Hepatic stellate cell (primary cell): ENCODE results near the gene SLC25A10.

Source experiments
- DNase-seq: peaks from one replicate; pipeline ENCODE4 v3.0.0; 2011; ENCODE audit warnings: low spot score

SLC25A10 gene

DNA sequence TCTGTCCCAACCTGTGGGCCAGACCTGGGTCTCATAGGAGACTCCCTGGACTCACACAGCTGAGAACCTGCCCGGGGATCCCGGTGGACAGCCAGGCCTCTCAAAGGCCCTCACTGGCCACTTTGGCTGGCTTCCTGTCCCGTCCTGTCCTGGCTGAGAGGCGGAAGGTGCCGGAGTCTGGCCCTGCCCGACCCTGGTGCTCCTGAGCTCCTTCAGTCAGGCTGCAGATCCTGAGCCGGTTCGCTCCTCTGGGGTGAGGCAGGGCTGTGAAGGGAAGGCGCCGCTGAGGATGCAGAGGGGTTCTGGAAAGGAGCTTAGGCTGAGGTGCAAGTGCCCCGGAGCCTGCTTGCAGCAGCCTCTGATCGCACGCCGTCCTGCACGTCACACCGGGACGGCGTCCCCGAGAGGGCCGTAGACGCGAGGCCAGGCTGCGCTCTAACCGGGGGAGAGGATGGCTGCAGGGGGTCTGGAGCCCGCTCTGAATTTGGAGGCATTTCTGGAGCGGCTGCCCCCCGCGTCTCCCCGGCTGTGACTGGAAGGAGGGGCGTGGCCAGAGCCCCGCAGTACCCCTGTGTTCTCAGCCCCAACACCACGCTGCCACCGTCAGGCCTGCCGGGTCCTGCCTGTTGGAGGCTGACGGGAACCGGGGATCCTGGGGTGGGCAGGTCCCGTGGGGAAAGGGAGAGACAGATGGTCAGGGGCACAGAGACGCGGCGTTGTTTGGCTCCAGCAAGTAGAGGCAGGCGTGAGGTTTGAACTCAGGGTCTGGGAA is 24.1 kb upstream of the SLC25A10 start:
- no peak for DNase-seq

- no peak for DNase-seq
These were observed 23.5 kb upstream of the SLC25A10 start for GRCh38 chr17:81688616-81689015.

- DNase-seq, result no peak
These were observed 22.0 kb upstream of the SLC25A10 start for GRCh38 chr17:81690066-81690465.

GRCh38 chr17:81690549-81690948 is 21.5 kb upstream of the SLC25A10 start:
- no peak for DNase-seq

GRCh38 chr17:81691196-81691595 is 20.9 kb upstream of the SLC25A10 start:
- DNase-seq, result no peak

- no peak for DNase-seq
These were observed 20.5 kb upstream of the SLC25A10 start for GRCh38 chr17:81691608-81692007.

DNA sequence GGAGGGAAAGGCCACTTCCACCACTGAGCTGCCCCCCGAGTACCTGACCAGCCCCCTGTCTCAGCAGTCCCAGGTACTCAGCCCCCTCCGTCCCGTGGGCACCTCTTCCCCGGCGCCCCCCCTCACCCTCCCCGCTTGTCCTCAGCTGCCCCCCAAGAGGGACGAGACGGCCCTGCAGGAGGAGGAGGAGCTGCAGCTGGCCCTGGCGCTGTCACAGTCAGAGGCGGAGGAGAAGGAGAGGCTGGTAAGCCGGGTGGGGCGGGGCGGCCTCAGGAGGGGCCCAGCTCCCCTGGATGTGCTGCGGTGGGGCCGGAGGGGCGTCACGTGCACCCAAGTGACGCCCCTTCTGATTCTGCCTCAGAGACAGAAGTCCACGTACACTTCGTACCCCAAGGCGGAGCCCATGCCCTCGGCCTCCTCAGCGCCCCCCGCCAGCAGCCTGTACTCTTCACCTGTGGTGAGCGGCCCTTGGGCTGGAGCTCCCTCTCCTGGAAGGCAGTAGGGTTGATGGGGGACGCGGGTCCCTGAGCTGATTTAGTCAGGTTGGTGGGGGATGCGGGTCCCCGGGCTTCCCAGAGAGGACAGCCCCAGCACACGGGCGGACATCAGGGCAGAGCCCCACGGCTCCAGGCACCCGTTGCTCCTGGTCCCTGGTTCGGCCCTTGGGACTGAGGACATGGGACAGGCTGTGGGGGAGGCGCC is 18.4 kb upstream of the SLC25A10 start:
- no peak for DNase-seq

DNA sequence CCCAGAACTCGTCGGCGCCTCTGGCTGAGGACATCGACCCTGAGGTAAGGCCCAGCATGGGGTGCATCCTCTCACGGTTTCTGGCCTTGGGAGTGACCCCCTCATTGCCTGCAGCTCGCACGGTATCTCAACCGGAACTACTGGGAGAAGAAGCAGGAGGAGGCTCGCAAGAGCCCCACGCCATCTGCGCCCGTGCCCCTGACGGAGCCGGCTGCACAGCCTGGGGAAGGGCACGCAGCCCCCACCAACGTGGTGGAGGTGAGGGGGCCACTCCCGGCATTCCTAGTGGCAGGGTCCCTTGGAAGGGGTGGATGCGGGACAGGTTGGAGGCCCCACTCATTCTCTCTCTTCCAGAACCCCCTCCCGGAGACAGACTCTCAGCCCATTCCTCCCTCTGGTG is 17.3 kb upstream of the SLC25A10 start:
- no peak for DNase-seq

DNA sequence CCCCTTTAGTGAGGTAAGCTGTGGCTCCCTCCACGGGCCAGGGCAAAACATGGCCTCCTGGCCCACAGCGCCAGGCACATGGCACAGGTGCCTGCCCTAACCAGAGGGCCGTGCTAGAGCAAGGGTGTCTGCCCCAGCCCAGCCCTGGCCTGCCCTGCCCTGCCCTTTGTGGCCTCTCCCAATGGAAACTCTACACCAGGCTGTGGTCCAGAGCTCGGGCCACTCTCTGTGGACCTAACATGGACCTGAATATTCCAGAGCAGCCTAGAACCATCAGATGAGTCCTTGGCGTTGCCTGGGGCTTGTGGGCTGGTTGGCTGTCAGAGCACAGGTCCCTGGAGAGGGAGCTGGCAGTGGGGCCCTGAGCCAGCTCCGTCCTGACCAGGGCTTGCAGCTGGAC is 16.9 kb upstream of the SLC25A10 start:
- no peak for DNase-seq

DNA sequence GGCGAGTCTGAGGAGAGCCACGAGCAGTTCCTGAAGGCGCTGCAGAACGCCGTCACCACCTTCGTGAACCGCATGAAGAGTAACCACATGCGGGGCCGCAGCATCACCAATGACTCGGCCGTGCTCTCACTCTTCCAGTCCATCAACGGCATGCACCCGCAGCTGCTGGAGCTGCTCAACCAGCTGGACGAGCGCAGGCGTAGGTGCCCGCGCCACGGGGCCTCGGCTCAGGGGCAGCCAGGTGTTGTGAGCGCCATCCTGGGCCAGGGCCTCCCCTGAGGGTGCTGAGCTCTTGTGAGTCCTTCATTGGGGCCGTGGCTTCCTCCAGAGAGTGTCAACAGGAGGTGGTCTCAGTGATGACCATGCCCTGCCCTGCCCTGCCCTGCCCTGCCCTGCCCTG is 16.3 kb upstream of the SLC25A10 start:
- DNase-seq, result no peak

DNA sequence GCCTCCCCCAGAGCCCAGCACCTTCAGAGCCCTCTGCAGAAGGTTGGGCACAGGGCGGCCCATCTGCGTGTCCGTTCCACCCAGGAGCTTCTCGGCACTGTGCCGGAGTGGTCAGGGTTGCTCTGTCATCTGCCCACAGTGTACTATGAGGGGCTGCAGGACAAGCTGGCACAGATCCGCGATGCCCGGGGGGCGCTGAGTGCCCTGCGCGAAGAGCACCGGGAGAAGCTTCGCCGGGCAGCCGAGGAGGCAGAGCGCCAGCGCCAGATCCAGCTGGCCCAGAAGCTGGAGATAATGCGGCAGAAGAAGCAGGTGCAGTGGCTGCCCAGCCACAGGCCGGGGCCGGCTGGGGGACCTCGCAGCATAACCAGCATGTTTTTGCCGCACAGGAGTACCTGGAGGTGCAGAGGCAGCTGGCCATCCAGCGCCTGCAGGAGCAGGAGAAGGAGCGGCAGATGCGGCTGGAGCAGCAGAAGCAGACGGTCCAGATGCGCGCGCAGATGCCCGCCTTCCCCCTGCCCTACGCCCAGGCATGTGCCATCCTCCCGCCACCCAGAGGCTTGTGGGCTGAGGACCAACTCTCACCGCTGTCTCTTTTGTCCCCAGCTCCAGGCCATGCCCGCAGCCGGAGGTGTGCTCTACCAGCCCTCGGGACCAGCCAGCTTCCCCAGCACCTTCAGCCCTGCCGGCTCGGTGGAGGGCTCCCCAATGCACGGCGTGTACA is 15.7 kb upstream of the SLC25A10 start:
- no peak for DNase-seq

DNA sequence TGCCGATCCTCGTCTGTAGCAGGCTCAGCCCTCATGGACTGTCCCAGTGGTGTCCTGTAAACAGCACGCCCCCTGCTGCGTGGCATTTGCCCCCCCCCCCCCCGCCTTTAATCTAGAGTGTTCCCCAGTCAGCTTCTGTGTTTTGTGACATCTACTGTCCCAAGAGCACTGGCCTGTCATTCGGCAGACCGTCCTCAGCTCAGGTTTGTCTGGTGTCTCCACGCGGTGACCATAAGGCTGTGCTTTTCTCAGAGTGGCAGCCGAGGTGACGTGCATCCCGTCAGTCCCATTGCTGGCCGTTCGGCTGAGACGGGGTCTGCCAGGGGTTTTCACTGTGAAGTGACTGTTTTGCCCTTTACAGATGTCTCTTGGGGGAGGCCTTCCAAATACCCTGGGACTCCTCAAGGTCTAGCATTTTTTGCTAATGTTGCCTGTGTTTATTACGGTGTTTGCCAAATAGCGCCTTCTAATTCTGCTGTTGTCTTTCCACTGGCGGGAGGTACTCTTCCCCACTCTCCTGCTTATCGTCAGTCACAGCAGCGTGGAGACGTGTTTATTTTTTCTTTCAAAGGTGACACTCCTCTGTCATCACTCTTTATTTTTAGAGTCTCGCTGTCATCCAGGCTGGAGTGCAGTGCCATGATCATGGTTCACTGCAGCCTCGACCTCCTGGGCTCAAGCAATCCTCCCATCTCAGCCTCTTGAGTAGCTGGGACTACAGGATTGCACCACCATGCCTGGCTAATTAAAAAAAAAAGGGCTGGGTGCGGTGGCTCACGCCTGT is 14.6 kb upstream of the SLC25A10 start:
- no peak for DNase-seq

DNA sequence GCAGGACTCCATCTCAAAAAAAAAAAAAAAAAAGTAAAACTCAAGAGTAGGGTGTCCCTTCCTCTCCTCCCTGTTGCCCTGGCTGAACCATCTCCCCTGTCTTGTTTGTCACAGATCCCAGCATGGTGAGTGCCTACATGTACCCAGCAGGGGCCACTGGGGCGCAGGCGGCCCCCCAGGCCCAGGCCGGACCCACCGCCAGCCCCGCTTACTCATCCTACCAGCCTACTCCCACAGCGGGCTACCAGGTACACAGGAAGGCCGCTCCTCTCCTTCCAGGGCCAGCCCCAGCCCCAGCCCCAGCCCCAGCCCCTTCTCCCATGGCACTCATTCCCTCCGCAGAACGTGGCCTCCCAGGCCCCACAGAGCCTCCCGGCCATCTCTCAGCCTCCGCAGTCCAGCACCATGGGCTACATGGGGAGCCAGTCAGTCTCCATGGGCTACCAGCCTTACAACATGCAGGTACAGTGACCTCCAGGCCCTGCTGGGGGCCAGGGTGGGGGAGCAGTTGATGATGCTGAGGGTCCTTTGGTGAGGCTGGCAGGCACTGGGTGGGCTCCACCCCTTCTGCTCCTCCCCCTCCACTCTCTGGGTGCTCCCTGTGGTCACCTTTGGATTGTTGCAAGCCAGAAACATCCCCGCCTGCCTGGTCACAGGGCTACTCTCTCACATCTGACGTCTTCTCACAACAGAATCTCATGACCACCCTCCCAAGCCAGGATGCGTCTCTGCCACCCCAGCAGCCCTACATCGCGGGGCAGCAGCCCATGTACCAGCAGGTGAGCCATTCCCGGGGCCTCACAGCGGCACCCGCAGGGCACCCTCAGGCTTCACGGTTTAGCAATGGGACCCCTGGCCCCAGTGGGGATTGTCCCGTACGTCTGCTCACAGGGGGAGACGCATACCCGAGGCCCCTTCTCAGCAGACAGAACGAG is 11.5 kb upstream of the SLC25A10 start:
- DNase-seq, result no peak

GRCh38 chr17:81701288-81702071 is 10.6 kb upstream of the SLC25A10 start:
- DNase-seq, result no peak

- DNase-seq, result peak; percentile 98
These were observed 8.9 kb upstream of the SLC25A10 start, which contains the start of gene MRPL12 for GRCh38 chr17:81702934-81703746. MRPL12 (plus strand) TSS chr17:81703367; CDS start chr17:81703502, 135 bp downstream.

DNA sequence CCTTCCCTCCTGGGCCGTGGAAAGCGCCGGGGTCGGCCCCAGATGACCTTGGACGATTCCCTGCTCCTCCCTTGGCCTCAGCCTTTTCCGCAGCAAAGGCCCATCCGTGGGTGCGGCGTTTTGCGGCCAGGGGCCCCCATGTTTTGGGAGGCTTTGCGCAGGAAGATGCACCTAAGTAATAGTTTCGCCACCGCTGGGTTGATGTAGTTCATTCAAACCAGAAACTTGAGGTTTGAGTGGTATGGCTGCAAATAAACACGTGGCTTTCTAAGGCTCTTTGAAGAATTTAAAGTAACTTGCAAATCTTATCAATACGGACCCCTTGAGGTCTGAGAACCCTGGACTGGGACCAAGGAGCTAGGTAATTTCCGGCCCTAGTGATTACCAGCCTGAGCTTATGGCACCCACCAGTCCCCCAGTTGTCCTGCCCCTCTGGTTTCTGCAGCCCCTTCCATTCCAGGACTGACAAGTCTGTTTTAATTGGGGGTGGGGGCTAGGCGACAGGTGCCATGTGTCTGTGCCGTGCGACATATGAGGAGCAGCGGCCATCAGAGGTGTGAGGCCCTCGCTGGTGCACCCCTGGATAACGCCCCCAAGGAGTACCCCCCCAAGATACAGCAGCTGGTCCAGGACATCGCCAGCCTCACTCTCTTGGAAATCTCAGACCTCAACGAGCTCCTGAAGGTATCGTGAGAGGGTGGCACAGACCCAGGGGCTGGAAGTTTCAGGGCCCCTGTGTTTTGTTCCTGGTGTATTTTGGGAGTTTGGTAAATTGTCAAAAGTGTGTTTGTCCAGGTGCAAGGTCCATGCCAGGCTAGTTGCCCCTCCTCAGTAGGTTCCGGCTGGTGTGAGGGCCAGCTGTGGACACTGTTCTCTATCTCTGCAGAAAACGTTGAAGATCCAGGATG is 8.1 kb upstream of the SLC25A10 start:
- no peak for DNase-seq

GRCh38 chr17:81705518-81706231 is 6.4 kb upstream of the SLC25A10 start:
- DNase-seq, result no peak

DNA sequence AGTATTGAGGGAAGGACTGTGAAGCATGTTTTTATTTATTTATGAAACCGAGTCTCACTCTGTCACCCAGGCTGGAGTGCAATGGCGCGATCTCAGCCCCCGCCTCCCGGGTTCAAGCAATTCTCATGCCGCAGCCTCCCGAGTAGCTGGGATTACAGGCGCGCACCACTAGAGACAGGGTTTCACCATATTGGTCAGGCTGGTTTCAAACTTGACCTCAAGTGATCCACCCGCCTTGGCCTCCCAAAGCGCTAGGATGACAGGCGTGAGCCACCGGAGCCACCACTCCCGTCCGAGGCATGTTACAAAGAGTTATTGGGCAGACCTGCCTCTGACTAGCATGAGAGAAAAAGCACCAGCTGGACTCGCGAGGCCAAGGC is 5.9 kb upstream of the SLC25A10 start:
- no peak for DNase-seq
